MM.1S (cell line): ENCODE measurements around the gene PHPT1.

Source experiments
- CTCF ChIP-seq: fragments of 300-600 bp; sonication (generic); IDR thresholded peaks from 2 replicates; pipeline ENCODE4 v1.5.1; 2016; ENCODE audit warnings: antibody characterized with exemption, low read length, mixed read lengths
- EZH2 ChIP-seq: fragments of 300-600 bp; sonication (generic); optimal IDR thresholded peaks from 2 replicates; pipeline ENCODE3; 2017; ENCODE audit warnings: low read depth, mild to moderate bottlenecking, antibody characterized with exemption, low read length, mixed read lengths
- EZH2phosphoT487 ChIP-seq: fragments of 300-600 bp; sonication (generic); IDR thresholded peaks from 2 replicates; pipeline ENCODE4 v1.6.1; 2018; ENCODE audit warnings: antibody characterized with exemption, low read length

GRCh38 chr9:136865041-136865767 is 16.0 kb downstream of the PHPT1 start:
- TF ChIP-seq CTCF (no peak), EZH2 (no peak), EZH2phosphoT487 (no peak)
